OCI-LY7 (cell line): Measurements from ENCODE around the gene GFAP. TPM values are rescaled to one million over a fixed set of nuclear protein-coding genes. Genes with fewer than 3 reads are reported as not detected.

ENCODE experiments used
- BruUV-seq: library from RNA; stranded (reverse); fragments of 400-500 nt; replicated peaks from 2 replicates; lab custom pipeline; 2021; lab: Mats Ljungman, UMichigan
- CTCF ChIA-PET: fragments of 300-600 bp; sonication (Branson Sonifier 250); formaldehyde crosslinking; loops from one replicate; lab custom pipeline; 2022; ENCODE audit warnings: antibody characterized with exemption; ENCODE audit not compliant: unreplicated experiment; lab: Charles Lee
- POLR2A ChIA-PET: fragments of 300-600 bp; sonication (Branson Sonifier 250); formaldehyde crosslinking; loops from one replicate; lab custom pipeline; 2022; ENCODE audit warnings: antibody characterized with exemption; lab: Charles Lee
- DNase-seq: peaks from one replicate; pipeline ENCODE4 v3.0.0-alpha.2; 2015; ENCODE audit warnings: low spot score
- H2AFZ ChIP-seq: fragments of 200-600 bp; sonication (generic), shearing (Covaris generic); 2 replicates; pipeline ENCODE4 v1.6.1; 2014; ENCODE audit warnings: mild to moderate bottlenecking, antibody characterized with exemption, low read length, moderate library complexity
- H3K27ac ChIP-seq: fragments of 200-600 bp; sonication (generic); 2 replicates; pipeline ENCODE4 v1.5.1; 2014; ENCODE audit warnings: mixed run types, low read depth, mild to moderate bottlenecking, moderate library complexity, low read length, inconsistent platforms; ENCODE audit not compliant: poor library complexity, severe bottlenecking
- H3K36me3 ChIP-seq: fragments of 200-600 bp; sonication (generic); 2 replicates; pipeline ENCODE4 v1.6.1; 2014; ENCODE audit warnings: mild to moderate bottlenecking, antibody characterized with exemption, low read length, moderate library complexity, mixed read lengths; ENCODE audit not compliant: insufficient read depth
- H3K4me1 ChIP-seq: fragments of 200-600 bp; sonication (generic); 2 replicates; pipeline ENCODE4 v1.5.1; 2014; ENCODE audit warnings: mild to moderate bottlenecking, low read length; ENCODE audit not compliant: insufficient read depth, poor library complexity, severe bottlenecking
- H3K4me2 ChIP-seq: fragments of 200-600 bp; sonication (generic); 2 replicates; pipeline ENCODE4 v1.6.1; 2014; ENCODE audit warnings: mild to moderate bottlenecking, low read length
- H3K4me3 ChIP-seq: fragments of 200-600 bp; sonication (generic); 2 replicates; pipeline ENCODE4 v1.5.1; 2014; ENCODE audit warnings: mild to moderate bottlenecking, low read depth, low read length; ENCODE audit not compliant: poor library complexity, severe bottlenecking
- H3K79me2 ChIP-seq: fragments of 200-600 bp; sonication (generic); 2 replicates; pipeline ENCODE4 v1.6.1; 2016; ENCODE audit warnings: low read depth, mild to moderate bottlenecking, low read length, moderate library complexity, mixed read lengths; ENCODE audit not compliant: insufficient read depth
- H3K9me2 ChIP-seq: fragments of 200-600 bp; sonication (generic); 2 replicates; pipeline ENCODE4 v1.6.1; 2016; ENCODE audit warnings: mild to moderate bottlenecking, low read length, mixed read lengths; ENCODE audit not compliant: insufficient read depth
- H3K9me3 ChIP-seq: fragments of 200-600 bp; sonication (generic); 2 replicates; pipeline ENCODE4 v1.6.1; 2014; ENCODE audit warnings: mild to moderate bottlenecking, mixed run types, low read length, mixed read lengths
- H4K20me1 ChIP-seq: fragments of 200-600 bp; sonication (generic); 2 replicates; pipeline ENCODE4 v1.6.1; 2014; ENCODE audit warnings: mild to moderate bottlenecking, antibody characterized with exemption, low read length, moderate library complexity, mixed read lengths; ENCODE audit not compliant: insufficient read depth
- CTCF ChIP-seq: fragments of 200-600 bp; sonication (generic); conservative IDR thresholded peaks from 2 replicates; pipeline ENCODE4 v1.5.1; 2014; ENCODE audit warnings: mild to moderate bottlenecking, antibody characterized with exemption, low read length, moderate library complexity, mixed read lengths
- EZH2phosphoT487 ChIP-seq: fragments of 200-600 bp; sonication (generic); IDR thresholded peaks from 2 replicates; pipeline ENCODE4 v1.6.1; 2018; ENCODE audit warnings: low read depth, borderline replicate concordance, mild to moderate bottlenecking, mixed run types, antibody characterized with exemption, low read length, moderate library complexity, mixed read lengths
- intact Hi-C: fragments of 100-400 bp; cut with micrococcal nuclease; formaldehyde crosslinking; loops from one replicate; pipeline ENCODE4 v1.10.0; 2022; ENCODE audit not compliant: unreplicated experiment
- total RNA-seq, 2 experiments: library from RNA; depleted of rRNA in 1 of 2; stranded (reverse); fragments of >200 nt in 1 of 2; shearing (Covaris generic) in 1 of 2; gene quantifications; 2 replicates each; pipeline ENCODE4 v1.2.3, GENCODE V29; 2014 to 2022

GFAP gene
- total RNA-seq, 2 experiments from 2014 or later = not detected

- TF ChIP-seq EZH2phosphoT487 (no peak), CTCF (no peak)
- ChIA-PET CTCF (no interaction called here), POLR2A (no interaction called here)
- H3K9me2 ChIP-seq = no peaks in the 10 kb centered on the region
- H3K4me3 ChIP-seq = no peak overlapping the region
- H3K9me3 ChIP-seq = no peaks in the 10 kb centered on the region
- H3K36me3 ChIP-seq = peaks cover 73% of the 10 kb centered on the region
- BruUV-seq = no TSS peak
- H4K20me1 ChIP-seq = no peaks in the 10 kb centered on the region
- no peaks in the 10 kb centered on the region for H3K4me1 ChIP-seq
- H3K4me2 ChIP-seq = no peak overlapping the region
- H2AFZ ChIP-seq = no peak overlapping the region
- no peaks in the 10 kb centered on the region for H3K79me2 ChIP-seq
- intact Hi-C loops = no loop called here
- no peak overlapping the region for H3K27ac ChIP-seq
- no peak for DNase-seq
Observed at GRCh38 chr17:44927696-44928095, 12.4 kb upstream of the GFAP start.

- CTCF ChIA-PET = no interaction called here
- Histone ChIP-seq H3K27ac (no peak overlapping the region), H3K36me3 (peaks cover 66% of the 10 kb centered on the region), H3K9me3 (no peaks in the 10 kb centered on the region), H3K79me2 (no peaks in the 10 kb centered on the region), H3K4me2 (no peak overlapping the region), H3K4me1 (no peaks in the 10 kb centered on the region), H2AFZ (no peak overlapping the region), H4K20me1 (no peaks in the 10 kb centered on the region), H3K9me2 (no peaks in the 10 kb centered on the region), H3K4me3 (no peak overlapping the region)
- no peak for DNase-seq
- no peak for TF ChIP-seq CTCF
- TF ChIP-seq EZH2phosphoT487 = no peak
- BruUV-seq = no TSS peak
- POLR2A ChIA-PET = interaction anchor here (0.6 kb wide), 1 partner anchor 102 kb away, joined by 5 read pairs; no protein-coding TSS in a partner anchor
- intact Hi-C loops = no loop called here
Observed at GRCh38 chr17:44926821-44927525, 11.7 kb upstream of the GFAP start.
